SH-SY5Y (cell line): ENCODE results near the gene ABCF3.

Experiments used
- GATA2 ChIP-seq: IDR thresholded peaks from 2 replicates; pipeline ENCODE4 v1.6.1; 2011; ENCODE audit warnings: mild to moderate bottlenecking, low read depth, low read length
- GATA3 ChIP-seq: IDR thresholded peaks from 2 replicates; pipeline ENCODE4 v1.6.1; 2011; ENCODE audit warnings: low read depth, mild to moderate bottlenecking, low read length, moderate library complexity

- TF ChIP-seq GATA3 (no peak), GATA2 (no peak)
These were observed 28.8 kb upstream of the ABCF3 start for GRCh38 chr3:184157206-184157605.
